T-helper 1 cell treated with Interleukin-12 subunit alpha and Interleukin-12 subunit beta and Interleukin-4 antibody, amounts not matched to agents 30 ng/mL and 1 ng/mL, for 36 hours (primary cell): Measurements from ENCODE around the gene COA3. TPM values are rescaled to one million over a fixed set of nuclear protein-coding genes. Genes with fewer than 3 reads are reported as not detected.

Experiments used
- intact Hi-C: fragments of 100-400 bp; cut with micrococcal nuclease; formaldehyde crosslinking; loops from one replicate; pipeline ENCODE4 v1.15.1; 2024
- total RNA-seq: library from RNA; stranded (reverse); gene quantifications from 2 replicates; pipeline ENCODE4 v1.2.3, GENCODE V29; 2022

Gene COA3, protein sequence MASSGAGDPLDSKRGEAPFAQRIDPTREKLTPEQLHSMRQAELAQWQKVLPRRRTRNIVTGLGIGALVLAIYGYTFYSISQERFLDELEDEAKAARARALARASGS
- total RNA-seq, result 48.1 and 49.5 TPM in 2 replicates

- intact Hi-C loops, result loop anchor here (1.0 kb wide), 3 partner anchors 25 to 53 kb away; partner anchors contain the start of genes BECN1, EZH1 and VPS25
Measured at GRCh38 chr17:42798383-42799380, at the start of gene COA3, which contains the start of gene CNTD1. Gene COA3, minus strand, starts transcription at chr17:42798704. Its CDS starts 23 bp downstream, at chr17:42798681. Gene CNTD1, plus strand, starts transcription at chr17:42798861. Its CDS starts 207 bp downstream, at chr17:42799068.

DNA sequence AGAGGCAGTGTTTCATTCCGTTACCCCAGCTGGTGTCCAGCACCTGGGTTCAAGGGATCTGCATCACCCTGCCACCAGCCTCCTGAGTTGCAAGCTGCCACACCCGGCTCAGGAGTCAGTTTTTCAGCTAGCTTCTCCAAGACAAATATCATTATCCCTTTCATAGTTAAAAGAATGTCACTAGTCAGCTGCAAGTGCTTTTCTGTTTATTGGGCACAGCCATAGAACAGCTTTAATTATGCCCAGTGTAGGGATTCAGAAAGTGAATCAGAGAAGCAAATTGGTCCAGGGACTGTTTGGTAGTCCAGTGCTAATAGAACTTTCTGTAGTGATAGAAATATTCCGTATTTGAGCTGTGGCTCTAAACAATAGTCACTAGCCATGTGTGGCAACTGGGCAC is 49.6 kb upstream of the COA3 start:
- intact Hi-C loops, result no loop called here

DNA sequence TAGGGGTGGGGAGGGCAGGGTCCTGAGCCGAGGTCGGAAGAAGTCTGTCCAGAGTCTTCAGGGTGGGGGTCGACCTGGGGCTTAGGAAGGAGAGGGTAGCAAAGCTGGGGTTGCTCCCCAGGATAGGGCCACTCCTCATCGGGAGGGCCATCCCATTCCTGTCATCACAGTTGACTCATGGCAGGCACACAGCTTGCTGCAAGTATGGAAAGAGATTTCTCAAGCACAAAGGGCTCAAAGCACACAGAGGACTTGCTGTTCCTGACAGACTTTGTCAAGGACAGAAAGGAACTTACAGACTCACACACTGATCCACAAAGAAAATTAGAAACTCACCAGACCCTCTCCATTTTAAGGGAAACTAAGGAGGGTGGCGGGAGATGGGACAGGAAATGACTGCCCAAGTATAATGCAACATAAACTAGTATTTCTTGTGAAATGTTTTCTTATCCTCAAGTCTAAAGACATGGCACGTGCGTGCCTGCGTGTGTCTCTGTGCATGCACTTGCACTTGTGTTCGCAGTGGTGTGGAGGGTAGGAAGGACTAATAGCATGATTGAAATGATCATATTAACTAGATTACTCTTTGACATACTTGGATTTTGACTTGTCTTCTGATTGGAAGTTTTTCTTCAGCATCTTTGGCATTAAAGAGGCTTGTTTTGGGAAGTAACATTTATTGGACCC is 48.2 kb upstream of the COA3 start:
- intact Hi-C loops, result no loop called here

DNA sequence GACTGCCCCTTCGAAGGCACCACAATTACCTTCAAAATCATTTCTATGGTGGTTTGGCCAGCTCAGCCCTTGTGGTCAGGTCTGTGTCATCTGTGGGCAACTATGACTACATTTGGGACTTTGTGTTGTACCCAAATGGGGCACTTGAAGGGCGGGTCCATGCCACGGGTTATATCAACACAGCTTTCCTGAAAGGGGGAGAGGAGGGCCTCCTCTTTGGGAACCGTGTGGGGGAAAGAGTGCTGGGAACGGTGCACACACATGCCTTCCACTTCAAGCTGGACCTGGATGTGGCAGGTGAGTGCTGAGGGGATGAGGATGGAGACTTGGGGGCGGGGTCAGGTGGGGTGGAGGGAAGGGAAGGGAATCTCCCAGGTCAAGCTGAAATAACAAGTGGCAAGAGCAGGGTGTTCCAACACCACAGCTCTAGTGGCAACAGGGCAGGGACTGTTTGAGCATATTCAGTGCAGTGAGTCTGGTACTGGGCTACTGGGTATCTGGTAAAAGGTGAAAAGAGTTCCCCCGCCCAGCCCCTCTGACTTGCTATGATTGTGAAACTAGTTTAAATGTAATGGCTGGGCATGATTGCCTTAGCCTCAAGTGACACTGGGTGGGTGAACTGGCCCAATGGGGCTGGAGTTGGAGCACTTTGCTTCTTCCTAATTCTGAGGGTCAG is 47.6 kb upstream of the COA3 start:
- intact Hi-C loops, result no loop called here

GRCh38 chr17:42845556-42845917 is 47.0 kb upstream of the COA3 start:
- intact Hi-C loops, result no loop called here

DNA sequence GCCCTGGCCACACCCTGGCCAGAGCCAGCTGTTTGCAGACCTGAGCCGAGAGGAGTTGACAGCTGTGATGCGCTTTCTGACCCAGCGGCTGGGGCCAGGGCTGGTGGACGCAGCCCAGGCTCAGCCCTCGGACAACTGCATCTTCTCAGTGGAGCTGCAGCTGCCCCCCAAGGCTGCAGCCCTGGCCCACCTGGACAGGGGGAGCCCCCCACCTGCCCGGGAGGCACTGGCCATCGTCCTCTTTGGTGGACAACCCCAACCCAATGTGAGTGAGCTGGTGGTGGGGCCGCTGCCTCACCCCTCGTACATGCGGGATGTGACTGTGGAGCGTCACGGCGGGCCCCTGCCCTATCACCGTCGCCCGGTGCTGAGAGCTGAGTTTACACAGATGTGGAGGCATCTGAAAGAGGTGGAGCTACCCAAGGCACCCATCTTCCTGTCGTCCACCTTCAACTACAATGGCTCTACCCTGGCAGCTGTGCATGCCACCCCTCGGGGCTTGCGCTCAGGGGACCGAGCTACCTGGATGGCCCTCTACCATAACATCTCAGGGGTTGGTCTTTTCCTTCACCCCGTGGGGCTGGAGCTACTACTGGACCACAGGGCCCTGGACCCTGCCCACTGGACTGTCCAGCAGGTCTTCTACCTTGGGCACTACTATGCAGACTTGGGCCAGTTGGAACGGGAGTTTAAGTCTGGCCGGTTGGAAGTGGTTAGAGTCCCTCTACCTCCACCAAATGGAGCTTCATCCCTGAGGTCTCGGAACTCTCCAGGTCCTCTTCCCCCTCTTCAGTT is 46.5 kb upstream of the COA3 start:
- intact Hi-C loops, result no loop called here

- intact Hi-C loops, result no loop called here
Measured at GRCh38 chr17:42844271-42844670, 45.8 kb upstream of the COA3 start, which contains the start of gene AOC2. Gene AOC2, plus strand, starts transcription at chr17:42844580. Its CDS starts 47 bp downstream, at chr17:42844627.

DNA sequence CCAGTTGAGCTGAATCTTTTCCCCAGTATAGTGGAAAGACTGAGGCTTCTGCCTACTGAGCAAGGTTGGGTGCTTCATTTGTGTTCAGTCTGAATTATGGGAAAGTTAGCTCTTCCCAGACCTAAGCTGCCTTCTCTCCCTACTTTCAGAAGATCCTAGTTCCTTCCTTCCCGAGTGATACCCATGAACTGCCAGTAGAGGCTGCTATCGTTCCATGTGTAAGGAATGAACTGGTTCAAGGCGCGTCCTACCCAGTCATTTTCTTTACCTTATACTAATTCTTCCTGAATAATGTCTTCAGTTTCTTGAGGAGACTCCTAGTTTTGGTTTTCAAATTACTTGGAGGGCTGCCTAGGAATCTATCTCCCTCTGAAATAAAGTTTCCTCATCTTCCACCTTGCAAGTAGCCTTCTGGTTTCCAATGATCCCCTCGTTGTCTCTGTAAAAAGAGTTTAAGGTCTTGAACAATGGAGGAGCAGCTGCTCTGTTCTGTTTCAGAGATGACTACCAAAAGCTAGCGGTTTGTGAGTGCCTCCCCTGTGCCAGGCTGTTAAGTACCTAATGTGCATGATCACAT is 44.9 kb upstream of the COA3 start:
- intact Hi-C loops, result loop anchor here (1.0 kb wide), 1 partner anchor 155 kb away; the partner anchor contains the start of gene RPL27

GRCh38 chr17:42841975-42842685 is 43.6 kb upstream of the COA3 start:
- intact Hi-C loops, result no loop called here

DNA sequence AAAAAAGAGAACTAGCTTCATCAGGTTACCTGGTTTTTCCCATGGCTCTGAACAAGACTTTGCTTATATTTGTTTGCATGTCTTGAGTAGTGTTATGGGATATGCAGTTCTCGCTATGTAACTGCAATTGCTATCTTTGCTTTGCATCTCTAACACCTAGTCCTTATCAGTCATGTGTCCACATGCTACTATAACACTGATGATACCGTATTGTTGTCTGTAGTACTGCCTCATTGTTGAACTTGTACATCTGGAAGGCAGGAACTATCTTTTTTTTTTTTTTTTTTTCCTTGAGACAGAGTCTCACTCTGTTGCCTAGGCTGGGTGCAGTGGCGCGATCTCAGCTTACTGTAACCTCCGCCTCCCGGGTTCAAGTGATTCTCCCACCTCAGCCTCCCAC is 37.2 kb upstream of the COA3 start:
- intact Hi-C loops, result no loop called here

DNA sequence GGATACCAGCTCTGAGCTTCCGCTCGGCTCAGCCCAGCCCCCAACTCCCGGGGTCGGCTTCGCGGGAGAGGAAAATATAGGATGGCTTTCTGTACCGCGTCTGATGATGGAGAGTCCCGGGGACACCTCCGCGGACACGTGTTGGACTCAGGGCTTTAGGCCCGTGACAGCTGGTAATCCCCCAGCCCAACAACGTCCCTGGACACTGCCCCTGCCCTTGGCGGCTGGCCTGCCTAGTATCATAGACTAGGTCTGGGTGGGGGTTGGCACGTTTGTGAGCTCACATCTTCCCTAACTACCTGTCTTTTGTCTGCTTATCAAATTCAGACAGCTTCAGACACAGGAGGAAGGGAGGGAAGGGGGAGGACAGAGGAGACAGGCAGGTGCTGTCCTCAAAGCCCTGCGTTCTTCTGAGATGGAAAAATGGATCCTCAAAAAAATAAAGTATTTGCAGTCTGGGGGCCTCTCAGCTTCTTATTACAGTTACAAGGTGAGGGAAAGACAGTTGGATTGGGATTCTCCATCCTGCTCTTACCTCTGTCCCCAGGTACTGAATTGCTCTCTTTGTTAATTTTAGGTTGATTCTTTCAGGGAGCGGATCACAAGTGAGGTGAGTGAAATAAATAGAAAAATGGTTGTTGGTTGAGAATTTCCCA is 35.4 kb upstream of the COA3 start:
- intact Hi-C loops, result loop anchor here (1.0 to 5.0 kb wide), 5 partner anchors 10 to 337 kb away; partner anchors contain the start of genes BECN1, NBR1, PSMC3IP and VPS25

DNA sequence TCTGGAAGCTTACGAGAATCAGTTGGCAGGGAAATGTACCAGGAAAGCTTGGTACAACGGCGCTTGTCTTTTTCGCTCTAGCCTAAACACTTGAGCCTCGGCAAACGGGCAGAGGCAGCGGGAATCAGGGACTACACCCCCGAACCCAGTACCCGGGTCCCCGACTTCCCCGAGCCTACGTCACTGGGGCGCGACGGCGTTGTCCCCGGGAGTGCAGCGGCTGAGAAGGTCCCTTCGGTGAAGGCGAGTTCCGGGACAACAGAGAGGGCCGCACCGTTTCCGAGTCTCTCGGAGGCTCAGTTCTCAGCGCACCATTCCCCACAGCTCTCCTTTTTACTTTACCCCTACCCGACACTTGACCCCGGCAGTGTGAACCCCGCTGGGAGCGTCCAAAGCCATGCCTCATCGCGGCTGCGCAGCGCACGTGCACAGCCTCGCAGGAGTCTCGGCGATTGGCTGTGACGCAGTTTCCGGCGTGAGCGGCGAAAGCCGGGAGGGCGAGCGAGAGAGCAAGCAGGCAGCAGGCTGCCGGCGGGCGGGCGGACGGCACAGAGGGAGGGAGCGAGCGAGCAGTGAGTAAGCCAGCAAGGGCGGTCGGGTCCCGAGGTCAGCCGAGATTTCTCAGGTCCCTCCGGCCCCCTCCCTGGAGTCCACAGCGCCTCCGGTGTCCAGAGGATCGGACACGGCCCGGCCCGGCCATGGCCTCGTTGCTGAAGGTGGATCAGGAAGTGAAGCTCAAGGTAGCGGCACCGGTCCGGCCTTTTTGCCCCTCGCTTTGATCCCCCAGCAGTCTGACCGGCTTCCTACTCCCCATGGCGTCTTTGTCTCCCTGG is 34.6 kb upstream of the COA3 start, which contains the start of gene PSME3:
PSME3 (plus strand) TSS at position 464 of the 833 bp plus-strand sequence; CDS start at position 699, 235 bp downstream.
- intact Hi-C loops, result loop anchor here (1.0 to 5.0 kb wide), 5 partner anchors 9 to 338 kb away; partner anchors contain the start of genes BECN1, NBR1, PSMC3IP and VPS25

DNA sequence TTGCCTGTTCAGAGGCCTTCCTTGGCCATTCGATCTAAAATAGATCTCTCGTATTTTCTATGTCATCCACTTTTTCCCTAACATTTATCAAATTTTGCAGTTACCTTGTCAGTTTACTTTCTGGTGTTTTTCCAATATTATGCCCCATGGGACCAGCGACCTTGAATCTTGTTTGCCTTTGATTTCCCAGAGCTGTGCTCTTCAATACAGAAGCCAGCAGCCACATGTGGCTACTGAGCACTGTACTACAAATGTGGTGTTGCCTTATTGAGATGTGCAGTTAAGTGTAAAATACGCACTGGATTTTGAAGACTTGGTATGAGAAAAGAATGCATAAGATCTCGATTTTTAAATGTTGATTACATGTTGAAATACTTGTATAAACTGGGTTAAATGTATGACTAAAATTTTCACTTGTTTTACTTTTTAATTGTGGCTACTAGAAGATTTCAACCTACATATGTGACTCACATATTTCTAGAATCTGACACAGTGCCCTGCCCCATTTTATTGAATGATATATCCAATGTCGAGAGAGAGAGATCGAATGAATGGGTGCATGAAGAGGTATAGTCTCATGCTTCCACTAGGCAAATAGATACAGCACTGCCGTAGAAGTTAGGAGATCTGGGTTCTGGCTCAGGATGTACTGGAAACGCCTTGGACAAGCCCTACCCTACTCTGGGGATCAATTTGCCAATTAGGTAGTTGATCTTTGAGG is 33.9 kb upstream of the COA3 start:
- intact Hi-C loops, result loop anchor here (2.0 to 5.0 kb wide), 2 partner anchors 95 to 338 kb away; partner anchors contain the start of gene NBR1

DNA sequence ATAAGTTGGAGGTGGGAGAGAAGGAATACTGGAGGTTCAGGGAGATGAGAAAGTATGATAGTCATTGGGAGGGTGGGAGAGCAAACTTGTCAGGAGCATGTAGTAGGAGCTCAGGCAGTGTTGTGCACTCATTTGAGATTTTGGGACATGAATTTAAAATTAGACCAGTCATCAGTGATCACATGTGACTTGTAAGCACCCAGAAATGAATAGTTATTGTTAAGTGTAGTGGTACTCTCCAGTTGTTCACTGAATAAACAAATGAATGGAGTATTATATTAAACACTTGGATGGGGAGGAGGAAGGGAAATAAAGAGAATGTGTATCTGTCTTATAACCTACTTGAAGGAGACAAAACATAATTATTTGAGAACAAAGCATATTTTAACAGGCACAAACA is 32.5 kb upstream of the COA3 start:
- intact Hi-C loops, result loop anchor here (5.0 kb wide), 1 partner anchor 96 kb away; no protein-coding TSS in a partner anchor

DNA sequence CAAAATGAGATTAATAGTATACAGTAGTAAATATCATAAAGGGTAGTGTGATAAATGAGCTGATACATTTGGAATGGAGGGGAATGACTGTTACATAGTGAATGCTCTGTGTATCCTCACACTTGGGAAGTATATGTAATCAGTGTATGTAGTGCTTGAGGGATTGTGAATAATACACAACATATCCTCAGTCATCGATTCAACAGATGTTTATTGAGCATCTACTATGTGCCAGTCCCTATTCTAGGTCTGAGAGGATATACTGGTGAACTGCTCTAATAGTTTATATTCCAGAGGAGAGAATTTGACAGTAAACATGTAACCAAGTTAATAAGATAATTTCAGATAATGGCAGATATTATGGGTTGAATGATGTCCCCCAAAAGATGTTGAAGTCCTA is 29.0 kb upstream of the COA3 start:
- intact Hi-C loops, result no loop called here

GRCh38 chr17:42821176-42821575 is 22.7 kb upstream of the COA3 start:
- intact Hi-C loops, result loop anchor here (5.0 kb wide), 2 partner anchors 144 to 161 kb away; partner anchors contain the start of genes PLEKHH3, PTGES3L and RUNDC1
